GM18858 (cell line): ENCODE data around the gene ARMC6.
A peak's percentile ranks its signal among the peaks of the same experiment; 100 is the strongest.

Experiments used
- ATAC-seq: cut with Tn5 transposase; IDR thresholded peaks from one replicate; pipeline ENCODE4 v1.9.1; 2021; ENCODE audit not compliant: unreplicated experiment

The ARMC6 gene

GRCh38 chr19:19033426-19034203 lies at the start of gene ARMC6, which contains the start of gene SUGP2:
TSS of gene ARMC6 (plus strand) at chr19:19033603. CDS start at chr19:19034210, 607 bp downstream.
TSS of gene SUGP2 (minus strand) at chr19:19033517. CDS start at chr19:19031071, 2,446 bp downstream.
- ATAC-seq, result peak; percentile 51

GRCh38 chr19:18984251-18984650 lies 49.2 kb upstream of the ARMC6 start:
- ATAC-seq, result no peak

GRCh38 chr19:18985257-18985656 lies 48.1 kb upstream of the ARMC6 start:
- ATAC-seq, result no peak

GRCh38 chr19:18987456-18987855 lies 45.9 kb upstream of the ARMC6 start:
- ATAC-seq, result no peak

GRCh38 chr19:18989316-18989715 lies 44.1 kb upstream of the ARMC6 start:
- ATAC-seq, result no peak

- ATAC-seq, result no peak
Observed at GRCh38 chr19:18990128-18990708, 43.2 kb upstream of the ARMC6 start.

- ATAC-seq, result no peak
Observed at GRCh38 chr19:18991006-18991405, 42.4 kb upstream of the ARMC6 start.

- ATAC-seq, result no peak
Observed at GRCh38 chr19:18991468-18991867, 41.9 kb upstream of the ARMC6 start.

GRCh38 chr19:18992696-18993095 lies 40.7 kb upstream of the ARMC6 start:
- no peak for ATAC-seq

- ATAC-seq, result no peak
Observed at GRCh38 chr19:18993115-18993514, 40.3 kb upstream of the ARMC6 start.

- no peak for ATAC-seq
Observed at GRCh38 chr19:18995804-18996241, 37.6 kb upstream of the ARMC6 start.

- ATAC-seq, result no peak
Observed at GRCh38 chr19:18996351-18996750, 37.1 kb upstream of the ARMC6 start.

- ATAC-seq, result no peak
Observed at GRCh38 chr19:18996796-18997394, 36.5 kb upstream of the ARMC6 start.

- no peak for ATAC-seq
Observed at GRCh38 chr19:18998276-18998675, 35.1 kb upstream of the ARMC6 start.

- ATAC-seq, result no peak
Observed at GRCh38 chr19:18999016-18999758, 34.2 kb upstream of the ARMC6 start.

GRCh38 chr19:18999896-19000620 lies 33.3 kb upstream of the ARMC6 start:
- no peak for ATAC-seq

- ATAC-seq, result no peak
Observed at GRCh38 chr19:19004144-19004543, 29.3 kb upstream of the ARMC6 start.

GRCh38 chr19:19006213-19006612 lies 27.2 kb upstream of the ARMC6 start:
- no peak for ATAC-seq

GRCh38 chr19:19009951-19010350 lies 23.5 kb upstream of the ARMC6 start:
- ATAC-seq, result no peak

GRCh38 chr19:19010551-19010950 lies 22.9 kb upstream of the ARMC6 start:
- ATAC-seq, result no peak

- ATAC-seq, result no peak
Observed at GRCh38 chr19:19021115-19021514, 12.3 kb upstream of the ARMC6 start.
